ACC112 (cell line): ENCODE measurements around the gene TMEM45A.
"Not testable (repeated sequence)": the region's sequence is repeated elsewhere in the genome, so short reads cannot be mapped to it uniquely, and the experiment has no call there.

Source experiments
- H2AFZ ChIP-seq: fragments of 200-600 bp; sonication (generic); one replicate; pipeline ENCODE4 v1.6.0; 2017; ENCODE audit warnings: antibody characterized with exemption, low read length; ENCODE audit not compliant: unreplicated experiment
- H3K27ac ChIP-seq: fragments of 200-600 bp; sonication (generic); 2 replicates; pipeline ENCODE4 v1.5.1; 2014; ENCODE audit warnings: low read depth, mild to moderate bottlenecking, antibody characterized with exemption, low read length, moderate library complexity
- H3K27me3 ChIP-seq: fragments of 200-600 bp; sonication (generic); 2 replicates; pipeline ENCODE4 v1.6.1; 2014; ENCODE audit warnings: mild to moderate bottlenecking, antibody characterized with exemption, low read length, moderate library complexity, mixed read lengths; ENCODE audit not compliant: insufficient read depth
- H3K36me3 ChIP-seq: fragments of 200-600 bp; sonication (generic); 2 replicates; pipeline ENCODE4 v1.6.1; 2016; ENCODE audit warnings: mild to moderate bottlenecking, antibody characterized with exemption, low read length, moderate library complexity, mixed read lengths; ENCODE audit not compliant: insufficient read depth
- H3K4me1 ChIP-seq: fragments of 200-600 bp; sonication (generic); one replicate; pipeline ENCODE4 v1.6.1; 2016; ENCODE audit warnings: low read length, mixed read lengths; ENCODE audit not compliant: insufficient read depth, unreplicated experiment, control insufficient read depth
- H3K4me3 ChIP-seq: fragments of 200-600 bp; sonication (generic); 2 replicates; pipeline ENCODE4 v1.5.1; 2014; ENCODE audit warnings: mild to moderate bottlenecking, low read depth, low read length
- H3K79me2 ChIP-seq: fragments of 200-600 bp; sonication (generic); one replicate; pipeline ENCODE4 v1.6.0; 2016; ENCODE audit warnings: low read length; ENCODE audit not compliant: control insufficient read depth, unreplicated experiment, insufficient read depth

TMEM45A gene

GRCh38 chr3:100463002-100463401 lies 29.4 kb upstream of the TMEM45A start:
- no peak overlapping the region for H3K4me3 ChIP-seq
- no peaks in the 10 kb centered on the region for H3K27me3 ChIP-seq
- H3K79me2 ChIP-seq = no peaks in the 10 kb centered on the region
- H3K4me1 ChIP-seq = peaks cover 7% of the 10 kb centered on the region
- no peak overlapping the region for H2AFZ ChIP-seq
- no peaks in the 10 kb centered on the region for H3K36me3 ChIP-seq
- no peak overlapping the region for H3K27ac ChIP-seq

- Histone ChIP-seq H3K27me3 (no peaks in the 10 kb centered on the region), H3K4me1 (peaks cover 7% of the 10 kb centered on the region), H3K27ac (no peak overlapping the region), H3K36me3 (no peaks in the 10 kb centered on the region), H3K79me2 (no peaks in the 10 kb centered on the region), H2AFZ (no peak overlapping the region), H3K4me3 (no peak overlapping the region)
Observed at GRCh38 chr3:100463646-100464155, 28.7 kb upstream of the TMEM45A start.

- Histone ChIP-seq H3K4me1 (peaks cover 7% of the 10 kb centered on the region), H2AFZ (peak overlapping the region; percentile 74)
Observed at GRCh38 chr3:100465892-100466777, 26.3 kb upstream of the TMEM45A start.

GRCh38 chr3:100467133-100467532 lies 25.3 kb upstream of the TMEM45A start:
- H3K4me3 ChIP-seq = no peak overlapping the region
- H3K27ac ChIP-seq = no peak overlapping the region
- H3K4me1 ChIP-seq = peaks cover 7% of the 10 kb centered on the region
- no peaks in the 10 kb centered on the region for H3K27me3 ChIP-seq
- no peak overlapping the region for H2AFZ ChIP-seq
- H3K79me2 ChIP-seq = no peaks in the 10 kb centered on the region
- H3K36me3 ChIP-seq = no peaks in the 10 kb centered on the region

More at GRCh38 chr3:100465892-100466777, 26.3 kb upstream of the TMEM45A start:
- Histone ChIP-seq H3K79me2 (no peaks in the 10 kb centered on the region), H3K36me3 (no peaks in the 10 kb centered on the region), H3K4me3 (peak overlapping the region; percentile 42; the same call in 1 of the 2 replicates), H3K27ac (no peak overlapping the region), H3K27me3 (no peaks in the 10 kb centered on the region)

GRCh38 chr3:100468676-100469075 lies 23.7 kb upstream of the TMEM45A start:
- Histone ChIP-seq H3K4me1 (peaks cover 7% of the 10 kb centered on the region), H3K36me3 (no peaks in the 10 kb centered on the region), H3K27me3 (no peaks in the 10 kb centered on the region), H3K4me3 (no peak overlapping the region), H2AFZ (no peak overlapping the region), H3K27ac (no peak overlapping the region), H3K79me2 (no peaks in the 10 kb centered on the region)

GRCh38 chr3:100470951-100471350 lies 21.5 kb upstream of the TMEM45A start:
- H3K79me2 ChIP-seq = no peaks in the 10 kb centered on the region

GRCh38 chr3:100471444-100471843 lies 21.0 kb upstream of the TMEM45A start:
- H3K27ac ChIP-seq = no peak overlapping the region

More at GRCh38 chr3:100470951-100471350, 21.5 kb upstream of the TMEM45A start:
- no peak overlapping the region for H3K4me3 ChIP-seq
- H3K4me1 ChIP-seq = peaks cover 7% of the 10 kb centered on the region
- H3K27ac ChIP-seq = no peak overlapping the region
- H3K36me3 ChIP-seq = no peaks in the 10 kb centered on the region
- H2AFZ ChIP-seq = no peak overlapping the region
- no peaks in the 10 kb centered on the region for H3K27me3 ChIP-seq

GRCh38 chr3:100477851-100478360 lies 14.5 kb upstream of the TMEM45A start:
- H3K27ac ChIP-seq, H3K4me3 ChIP-seq, H3K27me3 ChIP-seq, H3K36me3 ChIP-seq, H3K79me2 ChIP-seq, H3K4me1 ChIP-seq, H2AFZ ChIP-seq: not testable (repeated sequence)

More at GRCh38 chr3:100471444-100471843, 21.0 kb upstream of the TMEM45A start:
- no peaks in the 10 kb centered on the region for H3K36me3 ChIP-seq
- H2AFZ ChIP-seq = no peak overlapping the region
- no peaks in the 10 kb centered on the region for H3K79me2 ChIP-seq
- H3K27me3 ChIP-seq = no peaks in the 10 kb centered on the region
- H3K4me1 ChIP-seq = peaks cover 2% of the 10 kb centered on the region
- H3K4me3 ChIP-seq = no peak overlapping the region

GRCh38 chr3:100478521-100478920 lies 13.9 kb upstream of the TMEM45A start:
- H3K4me3 ChIP-seq = not testable (repeated sequence)

GRCh38 chr3:100480081-100480480 lies 12.3 kb upstream of the TMEM45A start:
- H2AFZ ChIP-seq = no peak overlapping the region
- H3K4me1 ChIP-seq = no peaks in the 10 kb centered on the region
- H3K27ac ChIP-seq = no peak overlapping the region
- H3K27me3 ChIP-seq = no peaks in the 10 kb centered on the region
- no peaks in the 10 kb centered on the region for H3K79me2 ChIP-seq
- no peaks in the 10 kb centered on the region for H3K36me3 ChIP-seq
- H3K4me3 ChIP-seq = no peak overlapping the region

More at GRCh38 chr3:100478521-100478920, 13.9 kb upstream of the TMEM45A start:
- not testable (repeated sequence) for H3K79me2 ChIP-seq, H3K36me3 ChIP-seq, H3K4me1 ChIP-seq, H2AFZ ChIP-seq, H3K27me3 ChIP-seq, H3K27ac ChIP-seq

GRCh38 chr3:100482176-100482575 lies 10.2 kb upstream of the TMEM45A start:
- no peaks in the 10 kb centered on the region for H3K4me1 ChIP-seq
- H3K36me3 ChIP-seq = no peaks in the 10 kb centered on the region
- H3K27ac ChIP-seq = no peak overlapping the region
- no peak overlapping the region for H2AFZ ChIP-seq
- no peaks in the 10 kb centered on the region for H3K79me2 ChIP-seq
- no peaks in the 10 kb centered on the region for H3K27me3 ChIP-seq
- H3K4me3 ChIP-seq = no peak overlapping the region
